HG02623 (cell line): Measurements from ENCODE around the gene DISP3.
A peak's percentile ranks its signal among the peaks of the same experiment; 100 is the strongest.

Experiments used
- ATAC-seq: cut with Tn5 transposase; IDR thresholded peaks from one replicate; pipeline ENCODE4 v1.9.1; 2021; ENCODE audit warnings: moderate library complexity; ENCODE audit not compliant: unreplicated experiment

Gene DISP3

GRCh38 chr1:11478571-11479374 is at the start of gene DISP3:
Gene DISP3, plus strand, starts transcription at chr1:11479155. Its CDS starts 21,838 bp downstream, at chr1:11500993.
- peak; percentile 70 for ATAC-seq

GRCh38 chr1:11429226-11429625 is 49.7 kb upstream of the DISP3 start:
- no peak for ATAC-seq

GRCh38 chr1:11429935-11430334 is 49.0 kb upstream of the DISP3 start:
- ATAC-seq, result no peak

GRCh38 chr1:11431941-11432507 is 46.9 kb upstream of the DISP3 start:
- ATAC-seq, result no peak

- ATAC-seq, result no peak
Observed at GRCh38 chr1:11432526-11432925, 46.4 kb upstream of the DISP3 start.

GRCh38 chr1:11434501-11434900 is 44.5 kb upstream of the DISP3 start:
- ATAC-seq, result no peak

GRCh38 chr1:11434926-11435325 is 44.0 kb upstream of the DISP3 start:
- no peak for ATAC-seq

- ATAC-seq, result no peak
Observed at GRCh38 chr1:11438996-11439395, 40.0 kb upstream of the DISP3 start.

- no peak for ATAC-seq
Observed at GRCh38 chr1:11441211-11441952, 37.6 kb upstream of the DISP3 start.

- no peak for ATAC-seq
Observed at GRCh38 chr1:11443043-11443442, 35.9 kb upstream of the DISP3 start.

GRCh38 chr1:11443961-11444658 is 34.8 kb upstream of the DISP3 start:
- no peak for ATAC-seq

- no peak for ATAC-seq
Observed at GRCh38 chr1:11444907-11445306, 34.0 kb upstream of the DISP3 start.

- no peak for ATAC-seq
Observed at GRCh38 chr1:11447903-11448302, 31.1 kb upstream of the DISP3 start.

GRCh38 chr1:11448373-11449099 is 30.4 kb upstream of the DISP3 start:
- ATAC-seq, result no peak

- no peak for ATAC-seq
Observed at GRCh38 chr1:11449100-11449403, 29.9 kb upstream of the DISP3 start.

GRCh38 chr1:11450310-11450709 is 28.6 kb upstream of the DISP3 start:
- ATAC-seq, result no peak

- no peak for ATAC-seq
Observed at GRCh38 chr1:11453742-11454491, 25.0 kb upstream of the DISP3 start.

GRCh38 chr1:11455967-11456570 is 22.9 kb upstream of the DISP3 start:
- no peak for ATAC-seq

- ATAC-seq, result no peak
Observed at GRCh38 chr1:11456965-11457364, 22.0 kb upstream of the DISP3 start.

GRCh38 chr1:11458811-11459275 is 20.1 kb upstream of the DISP3 start:
- no peak for ATAC-seq
